H9 (cell line): Measurements from ENCODE around the gene CENPH. TPM values are rescaled to one million over a fixed set of nuclear protein-coding genes. Genes with fewer than 3 reads are reported as not detected.

Source experiments
- DNase-seq: peaks from one replicate; pipeline ENCODE4 v3.0.0-alpha.2; 2017
- H2AFZ ChIP-seq: one replicate; pipeline ENCODE4 v1.6.1; 2013; ENCODE audit warnings: mild to moderate bottlenecking, low read length, control low read depth, moderate library complexity
- H2AK5ac ChIP-seq: 2 replicates; pipeline ENCODE4 v1.6.1; 2013; ENCODE audit warnings: low read length, control low read depth, mixed read lengths; ENCODE audit not compliant: insufficient read length
- H2BK120ac ChIP-seq: one replicate; pipeline ENCODE4 v1.6.1; 2013; ENCODE audit warnings: low read depth, mild to moderate bottlenecking, low read length, control low read depth, inconsistent platforms; ENCODE audit not compliant: poor library complexity, severe bottlenecking
- H2BK12ac ChIP-seq: 2 replicates; pipeline ENCODE4 v1.6.1; 2013; ENCODE audit warnings: low read length, control low read depth, mixed read lengths, low read depth; ENCODE audit not compliant: insufficient read length
- H2BK15ac ChIP-seq: 2 replicates; pipeline ENCODE4 v1.6.1; 2013; ENCODE audit warnings: low read depth, low read length, control low read depth
- H2BK20ac ChIP-seq: one replicate; pipeline ENCODE4 v1.6.1; 2013; ENCODE audit warnings: low read depth, mild to moderate bottlenecking, low read length, control low read depth, inconsistent platforms; ENCODE audit not compliant: poor library complexity, severe bottlenecking
- H2BK5ac ChIP-seq: 2 replicates; pipeline ENCODE4 v1.6.1; 2013; ENCODE audit warnings: low read length, control low read depth, mixed read lengths; ENCODE audit not compliant: insufficient read length
- H3K14ac ChIP-seq: 2 replicates; pipeline ENCODE4 v1.6.1; 2013; ENCODE audit warnings: low read length, control low read depth; ENCODE audit not compliant: insufficient read depth
- H3K18ac ChIP-seq: 2 replicates; pipeline ENCODE4 v1.6.1; 2013; ENCODE audit warnings: low read depth, mild to moderate bottlenecking, mixed read lengths, low read length, control low read depth; ENCODE audit not compliant: insufficient read length
- H3K23ac ChIP-seq: 2 replicates; pipeline ENCODE4 v1.6.1; 2013; ENCODE audit warnings: low read length, control low read depth, mixed read lengths, low read depth; ENCODE audit not compliant: insufficient read length
- H3K23me2 ChIP-seq: 2 replicates; pipeline ENCODE4 v1.6.1; 2013; ENCODE audit warnings: low read depth, mild to moderate bottlenecking, mixed read lengths, low read length, control low read depth; ENCODE audit not compliant: insufficient read length, poor library complexity, severe bottlenecking
- H3K27ac ChIP-seq: 2 replicates; pipeline ENCODE4 v1.5.1; 2013; ENCODE audit warnings: low read length, control low read depth, mixed read lengths, low read depth; ENCODE audit not compliant: insufficient read length
- H3K27me3 ChIP-seq: 2 replicates; pipeline ENCODE4 v1.6.1; 2013; ENCODE audit warnings: low read length, control low read depth, inconsistent platforms; ENCODE audit not compliant: insufficient read depth
- H3K4ac ChIP-seq: 2 replicates; pipeline ENCODE4 v1.6.1; 2013; ENCODE audit warnings: low read depth, mild to moderate bottlenecking, control low read depth, inconsistent platforms, low read length, moderate library complexity
- H3K4me1 ChIP-seq: 2 replicates; pipeline ENCODE4 v1.6.1; 2013; ENCODE audit warnings: low read length, control low read depth, inconsistent platforms; ENCODE audit not compliant: insufficient read depth
- H3K4me2 ChIP-seq: 2 replicates; pipeline ENCODE4 v1.6.1; 2013; ENCODE audit warnings: low read length, control low read depth, mixed read lengths; ENCODE audit not compliant: insufficient read length, insufficient read depth
- H3K56ac ChIP-seq: 2 replicates; pipeline ENCODE4 v1.6.1; 2013; ENCODE audit warnings: low read depth, mild to moderate bottlenecking, mixed read lengths, low read length, control low read depth; ENCODE audit not compliant: insufficient read length
- H3K79me1 ChIP-seq: 2 replicates; pipeline ENCODE4 v1.6.1; 2013; ENCODE audit warnings: low read depth, mild to moderate bottlenecking, moderate library complexity, low read length, control low read depth, inconsistent platforms; ENCODE audit not compliant: insufficient read depth, poor library complexity, severe bottlenecking
- H3K79me2 ChIP-seq: 2 replicates; pipeline ENCODE4 v1.6.1; 2013; ENCODE audit warnings: low read length, control low read depth, inconsistent platforms; ENCODE audit not compliant: insufficient read depth
- H3K9ac ChIP-seq: 2 replicates; pipeline ENCODE4 v1.6.1; 2013; ENCODE audit warnings: low read length, control low read depth, mixed read lengths; ENCODE audit not compliant: insufficient read length; ENCODE audit errors: extremely low read depth
- H3K9me3 ChIP-seq: one replicate; pipeline ENCODE4 v1.6.1; 2013; ENCODE audit warnings: low read depth, low read length, inconsistent platforms; ENCODE audit not compliant: control insufficient read depth
- H3T11ph ChIP-seq: one replicate; pipeline ENCODE4 v1.6.1; 2013; ENCODE audit warnings: mild to moderate bottlenecking, low read length, control low read depth, inconsistent platforms
- H4K20me1 ChIP-seq: one replicate; pipeline ENCODE4 v1.6.1; 2013; ENCODE audit not compliant: control insufficient read depth, insufficient read length, insufficient read depth
- H4K5ac ChIP-seq: 2 replicates; pipeline ENCODE4 v1.6.1; 2013; ENCODE audit warnings: low read depth, mild to moderate bottlenecking, mixed read lengths, low read length, control low read depth; ENCODE audit not compliant: insufficient read length
- H4K8ac ChIP-seq: replicated peaks from 2 replicates; pipeline ENCODE4 v1.6.1; 2013; ENCODE audit warnings: low read length, control low read depth, mixed read lengths, low read depth; ENCODE audit not compliant: insufficient read length
- H4K91ac ChIP-seq: 2 replicates; pipeline ENCODE4 v1.6.1; 2013; ENCODE audit warnings: low read depth, mild to moderate bottlenecking, moderate library complexity, mixed read lengths, low read length, control low read depth; ENCODE audit not compliant: insufficient read length
- H3K27ac Mint-ChIP-seq, 3 experiments: 2 replicates in 2 of 3; 3 replicates in 1 of 3; pipeline ENCODE4 v1.8.0; 2020 to 2021; ENCODE audit warnings: mixed read lengths in 3 of 3, mild to moderate bottlenecking in 1 of 3, moderate library complexity in 1 of 3
- H3K27me3 Mint-ChIP-seq: 2 replicates; pipeline ENCODE4 v1.8.0; 2021; ENCODE audit warnings: low read depth, mild to moderate bottlenecking, moderate library complexity, mixed read lengths
- H3K36me3 Mint-ChIP-seq, 3 experiments: 2 replicates in 2 of 3; 3 replicates in 1 of 3; pipeline ENCODE4 v1.8.0; 2020 to 2021; ENCODE audit warnings: low read depth in 3 of 3, mixed read lengths in 3 of 3; ENCODE audit not compliant: insufficient read depth in 1 of 3
- H3K4me1 Mint-ChIP-seq, 2 experiments: 2 replicates each; pipeline ENCODE4 v1.8.0; 2020; ENCODE audit warnings: mixed read lengths in 2 of 2
- H3K4me3 Mint-ChIP-seq, 2 experiments: 2 replicates in 1 of 2; 3 replicates in 1 of 2; pipeline ENCODE4 v1.8.0; 2020 to 2021; ENCODE audit warnings: mild to moderate bottlenecking in 2 of 2, mixed read lengths in 2 of 2, moderate library complexity in 1 of 2
- H3K9me3 Mint-ChIP-seq, 2 experiments: 2 replicates in 1 of 2; 3 replicates in 1 of 2; pipeline ENCODE4 v1.8.0; 2020; ENCODE audit warnings: mild to moderate bottlenecking in 2 of 2, mixed read lengths in 2 of 2, moderate library complexity in 1 of 2
- CTCF ChIP-seq: fragments of 200-600 bp; sonication (generic); conservative IDR thresholded peaks from 3 replicates; pipeline ENCODE4 v1.8.0; 2021; ENCODE audit warnings: antibody characterized with exemption, mild to moderate bottlenecking
- WGBS: extraction: QIAGEN DNeasy Blood & Tissue Kit; methylation state at CpG from one replicate; pipeline ENCODE4 v1.1.7; 2013; ENCODE audit warnings: missing lambda C conversion rate, low lambda C conversion rate, mixed read lengths; ENCODE audit not compliant: insufficient read length; ENCODE audit errors: extremely low coverage; 5-methylcytosine and 5-hydroxymethylcytosine counted together
- total RNA-seq: library from RNA; stranded (reverse); gene quantifications from 2 replicates; pipeline ENCODE4 v1.2.1, GENCODE V29; 2021

The CENPH gene
- total RNA-seq, 1 experiment from 2014 or later: 82.8 TPM

GRCh38 chr5:69225860-69226259 is 36.5 kb downstream of the CENPH start:
- no peak overlapping the region for H3K4me2 ChIP-seq
- no peak for DNase-seq
- TF ChIP-seq CTCF: no peak
- H2AK5ac ChIP-seq: no peak overlapping the region
- no peak overlapping the region for H3K27ac Mint-ChIP-seq
- no peaks in the 10 kb centered on the region for H3K23me2 ChIP-seq
- H3K4me1 Mint-ChIP-seq: no peaks in the 10 kb centered on the region
- H2BK12ac ChIP-seq: no peak overlapping the region
- H4K91ac ChIP-seq: no peak overlapping the region
- no peaks in the 10 kb centered on the region for H3K9me3 Mint-ChIP-seq
- no peaks in the 10 kb centered on the region for H3K27me3 Mint-ChIP-seq
- H3K4me1 ChIP-seq: no peaks in the 10 kb centered on the region
- no peak overlapping the region for H2BK5ac ChIP-seq
- no CpG with 5 or more reads among the region's 4 CpGs for WGBS
- no peak overlapping the region for H3K56ac ChIP-seq
- no peak overlapping the region for H3K4me3 Mint-ChIP-seq
- no peak overlapping the region for H3K27ac ChIP-seq
- no peak overlapping the region for H4K5ac ChIP-seq
- no peak overlapping the region for H3K23ac ChIP-seq
- no peaks in the 10 kb centered on the region for H3K27me3 ChIP-seq
- no peaks in the 10 kb centered on the region for H3K9me3 ChIP-seq
- H3K9ac ChIP-seq: no peak overlapping the region
- no peaks in the 10 kb centered on the region for H3K79me1 ChIP-seq
- no peak overlapping the region for H4K8ac ChIP-seq
- no peak overlapping the region for H3K18ac ChIP-seq
- H2BK20ac ChIP-seq: no peak overlapping the region
- H3K4ac ChIP-seq: no peak overlapping the region
- no peak overlapping the region for H2AFZ ChIP-seq
- no peak overlapping the region for H2BK120ac ChIP-seq
- no peaks in the 10 kb centered on the region for H3K79me2 ChIP-seq
- no peak overlapping the region for H3T11ph ChIP-seq
- H3K36me3 Mint-ChIP-seq: peaks cover 14 to 36% (median 23%) of the 10 kb centered on the region in 3 experiments
- H3K14ac ChIP-seq: no peak overlapping the region
- H2BK15ac ChIP-seq: no peak overlapping the region
- no peaks in the 10 kb centered on the region for H4K20me1 ChIP-seq
